K562 (cell line): ENCODE measurements around the gene ATXN1. TPM values are rescaled to one million over a fixed set of nuclear protein-coding genes. Genes with fewer than 3 reads are reported as not detected.
"Not testable (repeated sequence)": the region's sequence is repeated elsewhere in the genome, so short reads cannot be mapped to it uniquely, and the experiment has no call there.

ENCODE experiments used
- ARID1B ChIP-seq: fragments of 450-650 bp; IDR thresholded peaks from 2 replicates; pipeline ENCODE4 v1.6.1; 2016; ENCODE audit warnings: antibody characterized with exemption, mild to moderate bottlenecking, inconsistent platforms
- CSDE1 ChIP-seq, 2 experiments: fragments of 450-650 bp; IDR thresholded peaks; 2 replicates each; pipeline ENCODE4 v1.6.1; 2016; ENCODE audit warnings: mild to moderate bottlenecking in 1 of 2
- DACH1 ChIP-seq: fragments of 450-650 bp; IDR thresholded peaks from 2 replicates; pipeline ENCODE4 v1.6.1; 2018; ENCODE audit not compliant: partially characterized antibody
- GATA2 ChIP-seq: sonication (generic); formaldehyde crosslinking; IDR thresholded peaks from 2 replicates; pipeline ENCODE4 v1.4.0; 2020; ENCODE audit warnings: mild to moderate bottlenecking, missing genetic modification reagents
- MIER1 ChIP-seq: fragments of 450-650 bp; IDR thresholded peaks from 2 replicates; pipeline ENCODE4 v1.6.1; 2016; ENCODE audit warnings: antibody characterized with exemption, mild to moderate bottlenecking, low read depth
- MTA1 ChIP-seq: fragments of 450-650 bp; IDR thresholded peaks from 2 replicates; pipeline ENCODE4 v1.6.1; 2017; ENCODE audit warnings: borderline replicate concordance
- MYNN ChIP-seq, 2 experiments: sonication (generic); formaldehyde crosslinking in 1 of 2; IDR thresholded peaks; 2 replicates each; pipeline versions ENCODE4 v1.5.0 to v1.6.1; 2016 to 2020; ENCODE audit warnings: antibody characterized with exemption in 1 of 2, missing genetic modification reagents in 1 of 2
- NCOA1 ChIP-seq: fragments of 450-650 bp; IDR thresholded peaks from 2 replicates; pipeline ENCODE4 v1.6.1; 2016; ENCODE audit warnings: low read depth
- ZNF134 ChIP-seq: fragments of 250-450 bp; sonication (Bioruptor Pico); conservative IDR thresholded peaks from 2 replicates; pipeline ENCODE4 v1.4.0; 2020
- polyA plus RNA-seq, 8 experiments: library from polyadenylated mRNA; depleted of rRNA in 4 of 8; stranded (reverse) in 5 of 8; unstranded in 3 of 8; fragments of >200 nt; fragmentation: Nextera tagmentation in 2 of 8; fragmentation: Illumina TruSeq in 1 of 8; extraction: Ambion mirVana in 2 of 8; extraction: Trizol in 1 of 8; gene quantifications; 2 replicates each; pipeline versions ENCODE4 v1.2.1 to v1.2.3, GENCODE V29; 2011 to 2014; ENCODE audit warnings: inconsistent platforms in 1 of 8, missing spikeins in 1 of 8
- total RNA-seq, 7 experiments: library from RNA; depleted of rRNA in 6 of 7; stranded (reverse); fragments of >200 nt in 6 of 7; fragmentation: Illumina TruSeq in 2 of 7; extraction: Trizol in 2 of 7; gene quantifications; 2 replicates each; pipeline versions ENCODE4 v1.2.1 to v1.2.3, GENCODE V29; 2011 to 2021; ENCODE audit warnings: low replicate concordance in 1 of 7
- TF ChIP-seq, protein P1 (sequence below), 2 experiments: fragments of 200-800 bp in 1 of 2; sonication (Bioruptor generic) in 1 of 2; sonication (generic) in 1 of 2; formaldehyde crosslinking in 1 of 2; IDR thresholded peaks in 1 of 2; conservative IDR thresholded peaks in 1 of 2; 2 replicates each; pipeline versions ENCODE4 v1.5.0 to v1.6.1; 2016 to 2020; ENCODE audit warnings: missing compliant biosample characterization in 1 of 2, missing genetic modification characterization in 1 of 2, missing genetic modification reagents in 1 of 2
- TF ChIP-seq, protein P2 (sequence below): fragments of 200-800 bp; sonication (Bioruptor generic); IDR thresholded peaks from 2 replicates; pipeline ENCODE4 v1.6.1; 2017; ENCODE audit warnings: missing genetic modification characterization, missing compliant biosample characterization
- TF ChIP-seq, protein P3 (sequence below): sonication (generic); formaldehyde crosslinking; IDR thresholded peaks from 2 replicates; pipeline ENCODE4 v1.8.1; 2023; ENCODE audit warnings: mild to moderate bottlenecking, missing genetic modification reagents
- TF ChIP-seq, protein P4 (sequence below): fragments of 450-650 bp; formaldehyde crosslinking; IDR thresholded peaks from 2 replicates; pipeline ENCODE4 v1.4.0; 2022; ENCODE audit warnings: missing genetic modification characterization
- TF ChIP-seq, protein P5 (sequence below): fragments of 450-650 bp; IDR thresholded peaks from 2 replicates; pipeline ENCODE4 v1.7.1; 2018; ENCODE audit warnings: mild to moderate bottlenecking, low read depth; ENCODE audit not compliant: partially characterized antibody
- TF ChIP-seq, protein P6 (sequence below): fragments of 450-650 bp; IDR thresholded peaks from 2 replicates; pipeline ENCODE4 v1.6.1; 2016; ENCODE audit warnings: borderline replicate concordance

Gene ATXN1
- total and polyA plus RNA-seq, 9 of the 15 experiments (the other 6 are each of a cell fraction or from before 2014, with no cell fraction given) = under 0.01 to 1.2 (median 0.58) TPM

DNA sequence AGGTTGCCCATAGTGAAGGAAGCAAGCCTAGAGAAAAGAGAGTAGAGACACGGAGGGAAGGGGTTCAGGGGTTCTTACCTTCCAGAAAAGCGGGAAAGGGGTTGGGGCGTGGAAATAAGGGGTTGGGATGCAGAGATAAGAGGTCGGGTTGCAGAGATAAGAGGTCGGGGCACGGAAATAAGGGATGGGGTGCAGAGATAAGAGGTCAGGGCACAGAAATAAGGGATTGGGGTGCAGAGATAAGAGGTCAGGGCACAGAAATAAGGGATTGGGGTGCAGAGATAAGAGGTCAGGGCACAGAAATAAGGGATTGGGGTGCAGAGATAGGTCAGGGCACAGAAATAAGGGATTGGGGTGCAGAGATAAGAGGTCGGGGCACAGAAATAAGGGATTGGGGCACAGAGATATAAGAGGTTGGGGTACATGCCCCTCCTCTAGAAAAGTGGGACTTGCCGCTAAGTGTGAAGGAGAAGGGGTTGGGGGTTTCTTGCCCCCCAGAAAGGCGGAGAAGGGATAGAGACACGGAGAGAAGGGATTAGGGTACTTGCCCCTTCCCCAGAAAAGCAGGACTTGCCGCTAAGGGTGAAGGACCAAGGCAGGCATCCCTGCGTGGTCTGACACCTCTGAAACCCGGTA lies 497.7 kb downstream of the ATXN1 start (continued):
- TF ChIP-seq, protein P1, sequence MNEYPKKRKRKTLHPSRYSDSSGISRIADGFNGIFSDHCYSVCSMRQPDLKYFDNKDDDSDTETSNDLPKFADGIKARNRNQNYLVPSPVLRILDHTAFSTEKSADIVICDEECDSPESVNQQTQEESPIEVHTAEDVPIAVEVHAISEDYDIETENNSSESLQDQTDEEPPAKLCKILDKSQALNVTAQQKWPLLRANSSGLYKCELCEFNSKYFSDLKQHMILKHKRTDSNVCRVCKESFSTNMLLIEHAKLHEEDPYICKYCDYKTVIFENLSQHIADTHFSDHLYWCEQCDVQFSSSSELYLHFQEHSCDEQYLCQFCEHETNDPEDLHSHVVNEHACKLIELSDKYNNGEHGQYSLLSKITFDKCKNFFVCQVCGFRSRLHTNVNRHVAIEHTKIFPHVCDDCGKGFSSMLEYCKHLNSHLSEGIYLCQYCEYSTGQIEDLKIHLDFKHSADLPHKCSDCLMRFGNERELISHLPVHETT (CRISPR knock-in tag; conservative IDR thresholded peaks at IDR 0.05 in 1 of 2, IDR thresholded peaks at IDR 0.05 in 1 of 2) = peak in 1 of 2 experiments; percentile 25; a peak in 1 of 4 replicates
- TF ChIP-seq DACH1 (peak; percentile 65), CSDE1 (IDR thresholded peaks at IDR 0.05) (peak in 1 of 2 experiments; percentile 70; a peak in 1 of 4 replicates), MIER1 (peak; percentile 44; the same call in 1 of the 2 replicates), MYNN (IDR thresholded peaks at IDR 0.05) (peak; percentile 65; the same call in 1 of the 2 replicates), NCOA1 (peak; percentile 86), ARID1B (peak; percentile 99), GATA2 (CRISPR knock-in tag) (0 out of 2 replicates have a peak, but pooled peaks have one; percentile 53), ZNF134 (CRISPR knock-in tag) (0 out of 2 replicates have a peak, but pooled peaks have one; percentile 12), MTA1 (peak; percentile 93)
- TF ChIP-seq, protein P2, sequence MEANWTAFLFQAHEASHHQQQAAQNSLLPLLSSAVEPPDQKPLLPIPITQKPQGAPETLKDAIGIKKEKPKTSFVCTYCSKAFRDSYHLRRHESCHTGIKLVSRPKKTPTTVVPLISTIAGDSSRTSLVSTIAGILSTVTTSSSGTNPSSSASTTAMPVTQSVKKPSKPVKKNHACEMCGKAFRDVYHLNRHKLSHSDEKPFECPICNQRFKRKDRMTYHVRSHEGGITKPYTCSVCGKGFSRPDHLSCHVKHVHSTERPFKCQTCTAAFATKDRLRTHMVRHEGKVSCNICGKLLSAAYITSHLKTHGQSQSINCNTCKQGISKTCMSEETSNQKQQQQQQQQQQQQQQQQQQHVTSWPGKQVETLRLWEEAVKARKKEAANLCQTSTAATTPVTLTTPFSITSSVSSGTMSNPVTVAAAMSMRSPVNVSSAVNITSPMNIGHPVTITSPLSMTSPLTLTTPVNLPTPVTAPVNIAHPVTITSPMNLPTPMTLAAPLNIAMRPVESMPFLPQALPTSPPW (CRISPR knock-in tag) = peak; percentile 41; the same call in 1 of the 2 replicates
- TF ChIP-seq MYNN (CRISPR knock-in tag; IDR thresholded peaks at IDR 0.05) = not testable (repeated sequence)
- TF ChIP-seq, protein P3, sequence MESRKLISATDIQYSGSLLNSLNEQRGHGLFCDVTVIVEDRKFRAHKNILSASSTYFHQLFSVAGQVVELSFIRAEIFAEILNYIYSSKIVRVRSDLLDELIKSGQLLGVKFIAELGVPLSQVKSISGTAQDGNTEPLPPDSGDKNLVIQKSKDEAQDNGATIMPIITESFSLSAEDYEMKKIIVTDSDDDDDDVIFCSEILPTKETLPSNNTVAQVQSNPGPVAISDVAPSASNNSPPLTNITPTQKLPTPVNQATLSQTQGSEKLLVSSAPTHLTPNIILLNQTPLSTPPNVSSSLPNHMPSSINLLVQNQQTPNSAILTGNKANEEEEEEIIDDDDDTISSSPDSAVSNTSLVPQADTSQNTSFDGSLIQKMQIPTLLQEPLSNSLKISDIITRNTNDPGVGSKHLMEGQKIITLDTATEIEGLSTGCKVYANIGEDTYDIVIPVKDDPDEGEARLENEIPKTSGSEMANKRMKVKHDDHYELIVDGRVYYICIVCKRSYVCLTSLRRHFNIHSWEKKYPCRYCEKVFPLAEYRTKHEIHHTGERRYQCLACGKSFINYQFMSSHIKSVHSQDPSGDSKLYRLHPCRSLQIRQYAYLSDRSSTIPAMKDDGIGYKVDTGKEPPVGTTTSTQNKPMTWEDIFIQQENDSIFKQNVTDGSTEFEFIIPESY (CRISPR knock-in tag) = 0 out of 2 replicates have a peak, but pooled peaks have one; percentile 15
- TF ChIP-seq, protein P4, sequence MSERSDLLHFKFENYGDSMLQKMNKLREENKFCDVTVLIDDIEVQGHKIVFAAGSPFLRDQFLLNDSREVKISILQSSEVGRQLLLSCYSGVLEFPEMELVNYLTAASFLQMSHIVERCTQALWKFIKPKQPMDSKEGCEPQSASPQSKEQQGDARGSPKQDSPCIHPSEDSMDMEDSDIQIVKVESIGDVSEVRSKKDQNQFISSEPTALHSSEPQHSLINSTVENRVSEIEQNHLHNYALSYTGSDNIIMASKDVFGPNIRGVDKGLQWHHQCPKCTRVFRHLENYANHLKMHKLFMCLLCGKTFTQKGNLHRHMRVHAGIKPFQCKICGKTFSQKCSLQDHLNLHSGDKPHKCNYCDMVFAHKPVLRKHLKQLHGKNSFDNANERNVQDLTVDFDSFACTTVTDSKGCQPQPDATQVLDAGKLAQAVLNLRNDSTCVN (CRISPR knock-in tag) = peak; percentile 93
- TF ChIP-seq, protein P5, sequence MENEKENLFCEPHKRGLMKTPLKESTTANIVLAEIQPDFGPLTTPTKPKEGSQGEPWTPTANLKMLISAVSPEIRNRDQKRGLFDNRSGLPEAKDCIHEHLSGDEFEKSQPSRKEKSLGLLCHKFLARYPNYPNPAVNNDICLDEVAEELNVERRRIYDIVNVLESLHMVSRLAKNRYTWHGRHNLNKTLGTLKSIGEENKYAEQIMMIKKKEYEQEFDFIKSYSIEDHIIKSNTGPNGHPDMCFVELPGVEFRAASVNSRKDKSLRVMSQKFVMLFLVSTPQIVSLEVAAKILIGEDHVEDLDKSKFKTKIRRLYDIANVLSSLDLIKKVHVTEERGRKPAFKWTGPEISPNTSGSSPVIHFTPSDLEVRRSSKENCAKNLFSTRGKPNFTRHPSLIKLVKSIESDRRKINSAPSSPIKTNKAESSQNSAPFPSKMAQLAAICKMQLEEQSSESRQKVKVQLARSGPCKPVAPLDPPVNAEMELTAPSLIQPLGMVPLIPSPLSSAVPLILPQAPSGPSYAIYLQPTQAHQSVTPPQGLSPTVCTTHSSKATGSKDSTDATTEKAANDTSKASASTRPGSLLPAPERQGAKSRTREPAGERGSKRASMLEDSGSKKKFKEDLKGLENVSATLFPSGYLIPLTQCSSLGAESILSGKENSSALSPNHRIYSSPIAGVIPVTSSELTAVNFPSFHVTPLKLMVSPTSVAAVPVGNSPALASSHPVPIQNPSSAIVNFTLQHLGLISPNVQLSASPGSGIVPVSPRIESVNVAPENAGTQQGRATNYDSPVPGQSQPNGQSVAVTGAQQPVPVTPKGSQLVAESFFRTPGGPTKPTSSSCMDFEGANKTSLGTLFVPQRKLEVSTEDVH = peak; percentile 70
- TF ChIP-seq, protein P6, sequence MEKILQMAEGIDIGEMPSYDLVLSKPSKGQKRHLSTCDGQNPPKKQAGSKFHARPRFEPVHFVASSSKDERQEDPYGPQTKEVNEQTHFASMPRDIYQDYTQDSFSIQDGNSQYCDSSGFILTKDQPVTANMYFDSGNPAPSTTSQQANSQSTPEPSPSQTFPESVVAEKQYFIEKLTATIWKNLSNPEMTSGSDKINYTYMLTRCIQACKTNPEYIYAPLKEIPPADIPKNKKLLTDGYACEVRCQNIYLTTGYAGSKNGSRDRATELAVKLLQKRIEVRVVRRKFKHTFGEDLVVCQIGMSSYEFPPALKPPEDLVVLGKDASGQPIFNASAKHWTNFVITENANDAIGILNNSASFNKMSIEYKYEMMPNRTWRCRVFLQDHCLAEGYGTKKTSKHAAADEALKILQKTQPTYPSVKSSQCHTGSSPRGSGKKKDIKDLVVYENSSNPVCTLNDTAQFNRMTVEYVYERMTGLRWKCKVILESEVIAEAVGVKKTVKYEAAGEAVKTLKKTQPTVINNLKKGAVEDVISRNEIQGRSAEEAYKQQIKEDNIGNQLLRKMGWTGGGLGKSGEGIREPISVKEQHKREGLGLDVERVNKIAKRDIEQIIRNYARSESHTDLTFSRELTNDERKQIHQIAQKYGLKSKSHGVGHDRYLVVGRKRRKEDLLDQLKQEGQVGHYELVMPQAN = peak; percentile 44; the same call in 1 of the 2 replicates
